K562 (cell line): ENCODE data around the gene BMP3. TPM values are rescaled to one million over a fixed set of nuclear protein-coding genes. Genes with fewer than 3 reads are reported as not detected.

Experiments
- ELK1 ChIP-seq: sonication (generic); formaldehyde crosslinking; IDR thresholded peaks from 2 replicates; pipeline ENCODE4 v1.8.1; 2022; ENCODE audit warnings: missing genetic modification reagents
- HNRNPUL1 ChIP-seq: fragments of 200-400 bp; formaldehyde crosslinking; IDR thresholded peaks from 2 replicates; pipeline ENCODE4 v1.6.1; 2017; ENCODE audit warnings: low read length
- MAFG ChIP-seq: fragments of 450-650 bp; conservative IDR thresholded peaks from 2 replicates; pipeline ENCODE4 v1.6.1; 2016; ENCODE audit warnings: missing genetic modification characterization, missing compliant biosample characterization
- MTA2 ChIP-seq: fragments of 450-650 bp; IDR thresholded peaks from 2 replicates; pipeline ENCODE4 v1.6.1; 2016; ENCODE audit warnings: low read depth
- POLR2AphosphoS2 ChIP-seq: IDR thresholded peaks from 2 replicates; pipeline ENCODE4 v1.6.1; 2012; ENCODE audit warnings: low read length, improper control_type of control experiment
- POLR3G ChIP-seq: IDR thresholded peaks from 2 replicates; pipeline ENCODE4 v1.6.1; 2011; ENCODE audit not compliant: insufficient read length, insufficient replicate concordance; ENCODE audit errors: extremely low read depth
- SLC30A9 ChIP-seq: fragments of 250-450 bp; sonication (Bioruptor Pico); IDR thresholded peaks from 2 replicates; pipeline ENCODE4 v1.8.0; 2022; ENCODE audit warnings: mild to moderate bottlenecking, moderate library complexity
- SMAD1 ChIP-seq: fragments of 150-350 bp; IDR thresholded peaks from 2 replicates; pipeline ENCODE4 v1.6.1; 2014; ENCODE audit warnings: low read length, low read depth; ENCODE audit not compliant: partially characterized antibody
- SMC3 ChIP-seq: conservative IDR thresholded peaks from 2 replicates; pipeline ENCODE4 v1.6.1; 2011; ENCODE audit warnings: low read depth, low read length, improper control_type of control experiment; ENCODE audit not compliant: insufficient read depth
- TFAP4 ChIP-seq: sonication (generic); formaldehyde crosslinking; IDR thresholded peaks from 2 replicates; pipeline ENCODE4 v1.8.0; 2022; ENCODE audit warnings: missing genetic modification reagents, mild to moderate bottlenecking, moderate library complexity, borderline replicate concordance
- TRIM24 ChIP-seq, 2 experiments: fragments of 450-650 bp; IDR thresholded peaks; 2 replicates each; pipeline ENCODE4 v1.6.1; 2016
- XRCC4 ChIP-seq: IDR thresholded peaks from one replicate; pipeline ENCODE4 v1.6.1; 2011; ENCODE audit not compliant: insufficient read depth, insufficient read length; ENCODE audit errors: extremely low read depth
- ZFPM2 ChIP-seq: fragments of 250-450 bp; sonication (Bioruptor Pico); IDR thresholded peaks from 2 replicates; pipeline ENCODE4 v1.5.1; 2022; ENCODE audit warnings: mild to moderate bottlenecking
- ZMIZ1 ChIP-seq, 2 experiments: fragments of 150-350 bp in 1 of 2; IDR thresholded peaks; 2 replicates each; pipeline ENCODE4 v1.6.1; 2012 to 2016; ENCODE audit warnings: low read depth in 2 of 2, low read length in 2 of 2, mild to moderate bottlenecking in 1 of 2, moderate library complexity in 1 of 2
- ZNF133 ChIP-seq: fragments of 250-450 bp; sonication (Bioruptor Pico); IDR thresholded peaks from 2 replicates; pipeline ENCODE4 v1.4.0; 2020; ENCODE audit warnings: mild to moderate bottlenecking
- ZNF384 ChIP-seq: IDR thresholded peaks from 2 replicates; pipeline ENCODE4 v1.6.1; 2012; ENCODE audit warnings: low read depth, low read length, improper control_type of control experiment
- polyA plus RNA-seq, 8 experiments: library from polyadenylated mRNA; depleted of rRNA in 4 of 8; stranded (reverse) in 5 of 8; unstranded in 3 of 8; fragments of >200 nt; fragmentation: Nextera tagmentation in 2 of 8; fragmentation: Illumina TruSeq in 1 of 8; extraction: Ambion mirVana in 2 of 8; extraction: Trizol in 1 of 8; gene quantifications; 2 replicates each; pipeline versions ENCODE4 v1.2.1 to v1.2.3, GENCODE V29; 2011 to 2014; ENCODE audit warnings: inconsistent platforms in 1 of 8, missing spikeins in 1 of 8
- total RNA-seq, 7 experiments: library from RNA; depleted of rRNA in 6 of 7; stranded (reverse); fragments of >200 nt in 6 of 7; fragmentation: Illumina TruSeq in 2 of 7; extraction: Trizol in 2 of 7; gene quantifications; 2 replicates each; pipeline versions ENCODE4 v1.2.1 to v1.2.3, GENCODE V29; 2011 to 2021; ENCODE audit warnings: low replicate concordance in 1 of 7
- TF ChIP-seq, protein P1 (sequence below): fragments of 450-650 bp; IDR thresholded peaks from 2 replicates; pipeline ENCODE4 v1.7.1; 2018; ENCODE audit warnings: mild to moderate bottlenecking, low read depth; ENCODE audit not compliant: partially characterized antibody

The BMP3 gene
- total and polyA plus RNA-seq, 9 of the 15 experiments (the other 6 are each of a cell fraction or from before 2014, with no cell fraction given): 0.01 TPM; not detected in 8

DNA sequence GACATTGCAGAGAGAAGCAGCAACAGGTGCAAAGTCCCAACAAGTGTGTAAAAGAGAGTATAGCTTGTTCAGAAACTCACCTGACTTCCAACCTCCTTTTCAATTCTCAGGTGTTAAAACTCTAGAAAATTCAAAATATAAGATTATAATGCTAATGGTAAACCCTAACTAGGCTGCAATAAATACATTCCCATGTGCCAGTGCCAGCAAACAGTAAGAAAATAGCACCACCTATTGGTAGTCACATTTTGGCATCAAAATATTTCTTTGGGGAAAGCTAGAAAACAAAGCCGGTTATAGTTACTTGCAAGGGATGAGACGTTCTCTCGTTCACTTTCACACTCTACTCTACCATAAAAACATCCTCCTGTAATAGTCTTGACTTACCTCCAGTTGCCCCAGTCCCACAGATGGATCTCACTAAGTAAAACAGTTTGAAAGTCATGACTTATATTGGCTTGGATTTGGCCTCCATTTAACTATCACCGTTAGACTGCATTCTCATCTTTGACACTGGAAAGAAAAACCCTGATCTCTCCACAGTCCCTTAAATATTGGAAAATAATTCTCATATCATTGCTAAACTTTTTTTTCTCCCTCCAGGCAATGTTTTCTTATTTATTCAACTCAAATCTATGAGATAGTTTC, 9.6 kb downstream of the BMP3 start (continued):
- no peak for TF ChIP-seq ZMIZ1 (IDR thresholded peaks at IDR 0.05; ENCODE audit: low read depth in 2 of 2, low read length in 2 of 2)
- no peak for TF ChIP-seq SMAD1
- TF ChIP-seq, protein P1, sequence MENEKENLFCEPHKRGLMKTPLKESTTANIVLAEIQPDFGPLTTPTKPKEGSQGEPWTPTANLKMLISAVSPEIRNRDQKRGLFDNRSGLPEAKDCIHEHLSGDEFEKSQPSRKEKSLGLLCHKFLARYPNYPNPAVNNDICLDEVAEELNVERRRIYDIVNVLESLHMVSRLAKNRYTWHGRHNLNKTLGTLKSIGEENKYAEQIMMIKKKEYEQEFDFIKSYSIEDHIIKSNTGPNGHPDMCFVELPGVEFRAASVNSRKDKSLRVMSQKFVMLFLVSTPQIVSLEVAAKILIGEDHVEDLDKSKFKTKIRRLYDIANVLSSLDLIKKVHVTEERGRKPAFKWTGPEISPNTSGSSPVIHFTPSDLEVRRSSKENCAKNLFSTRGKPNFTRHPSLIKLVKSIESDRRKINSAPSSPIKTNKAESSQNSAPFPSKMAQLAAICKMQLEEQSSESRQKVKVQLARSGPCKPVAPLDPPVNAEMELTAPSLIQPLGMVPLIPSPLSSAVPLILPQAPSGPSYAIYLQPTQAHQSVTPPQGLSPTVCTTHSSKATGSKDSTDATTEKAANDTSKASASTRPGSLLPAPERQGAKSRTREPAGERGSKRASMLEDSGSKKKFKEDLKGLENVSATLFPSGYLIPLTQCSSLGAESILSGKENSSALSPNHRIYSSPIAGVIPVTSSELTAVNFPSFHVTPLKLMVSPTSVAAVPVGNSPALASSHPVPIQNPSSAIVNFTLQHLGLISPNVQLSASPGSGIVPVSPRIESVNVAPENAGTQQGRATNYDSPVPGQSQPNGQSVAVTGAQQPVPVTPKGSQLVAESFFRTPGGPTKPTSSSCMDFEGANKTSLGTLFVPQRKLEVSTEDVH: no peak
- TF ChIP-seq POLR3G: no peak
- peak; percentile 41; the same call in 1 of the 2 replicates for TF ChIP-seq SMC3
- no peak for TF ChIP-seq POLR2AphosphoS2
- no peak for TF ChIP-seq ELK1 (CRISPR knock-in tag)
- no peak for TF ChIP-seq HNRNPUL1
- no peak for TF ChIP-seq ZNF133
- TF ChIP-seq TRIM24 (IDR thresholded peaks at IDR 0.05): no peak
- TF ChIP-seq XRCC4: no peak
- TF ChIP-seq ZFPM2 (CRISPR knock-in tag): no peak
- TF ChIP-seq TFAP4 (CRISPR knock-in tag): no peak
- TF ChIP-seq ZNF384: no peak
- no peak for TF ChIP-seq MTA2
- TF ChIP-seq MAFG (tag): no peak
- no peak for TF ChIP-seq SLC30A9 (CRISPR knock-in tag)
